RWPE2 (cell line): ENCODE data around the gene TRPT1.
A peak's percentile ranks its signal among the peaks of the same experiment; 100 is the strongest.

Experiments used
- ATAC-seq: fragments of 200-7000 bp; cut with Tn5 transposase; 3 replicates; pipeline ENCODE4 v1.9.1; 2021; ENCODE audit warnings: low read depth
- DNase-seq: peaks from one replicate; pipeline ENCODE4 v3.0.0-alpha.2; 2020; ENCODE audit warnings: low spot score
- H3K27ac ChIP-seq: fragments of 450-650 bp; 2 replicates; pipeline ENCODE4 v1.5.1; 2017; ENCODE audit warnings: mild to moderate bottlenecking; ENCODE audit not compliant: poor library complexity, severe bottlenecking
- H3K27me3 ChIP-seq: fragments of 250-450 bp; sonication (Bioruptor Pico); 2 replicates; pipeline ENCODE4 v1.5.1; 2021; ENCODE audit warnings: mild to moderate bottlenecking, moderate library complexity; ENCODE audit not compliant: insufficient read depth, poor library complexity, severe bottlenecking
- H3K36me3 ChIP-seq: fragments of 250-450 bp; sonication (Bioruptor Pico); 2 replicates; pipeline ENCODE4 v1.5.1; 2020; ENCODE audit warnings: low read depth, mild to moderate bottlenecking, moderate library complexity
- H3K4me1 ChIP-seq: fragments of 250-450 bp; sonication (Bioruptor Pico); 2 replicates; pipeline ENCODE4 v1.5.1; 2021; ENCODE audit warnings: mild to moderate bottlenecking, moderate library complexity; ENCODE audit not compliant: insufficient read depth, poor library complexity, severe bottlenecking
- H3K4me3 ChIP-seq: fragments of 250-450 bp; sonication (Bioruptor Pico); 2 replicates; pipeline ENCODE4 v1.5.1; 2021; ENCODE audit warnings: mild to moderate bottlenecking, moderate library complexity; ENCODE audit not compliant: severe bottlenecking
- H3K9me3 ChIP-seq: fragments of 250-450 bp; sonication (Bioruptor Pico); 2 replicates; pipeline ENCODE4 v1.5.1; 2021; ENCODE audit warnings: mild to moderate bottlenecking, moderate library complexity; ENCODE audit not compliant: severe bottlenecking
- CTCF ChIP-seq: fragments of 450-650 bp; IDR thresholded peaks from one replicate; pipeline ENCODE4 v1.5.1; 2017; ENCODE audit warnings: mild to moderate bottlenecking, moderate library complexity; ENCODE audit not compliant: poor library complexity, severe bottlenecking

The TRPT1 gene

GRCh38 chr11:64240435-64241240, 14.7 kb upstream of the TRPT1 start, which contains the start of gene FKBP2:
Gene FKBP2 (plus strand): TSS chr11:64241095. CDS start chr11:64242388, 1,293 bp downstream.
- H3K9me3 ChIP-seq: no peaks in the 10 kb centered on the region
- peak within 1 kb of the TSS; percentile 98 for H3K27ac ChIP-seq
- H3K27me3 ChIP-seq: no peaks in the 10 kb centered on the region
- peaks cover 14% of the 10 kb centered on the region for H3K4me1 ChIP-seq
- H3K36me3 ChIP-seq: peaks cover 40% of the 10 kb centered on the region
- no peak for TF ChIP-seq CTCF
- DNase-seq (peak; percentile 98), ATAC-seq (peak; percentile 50)
- H3K4me3 ChIP-seq: peak within 1 kb of the TSS; percentile 59

DNA sequence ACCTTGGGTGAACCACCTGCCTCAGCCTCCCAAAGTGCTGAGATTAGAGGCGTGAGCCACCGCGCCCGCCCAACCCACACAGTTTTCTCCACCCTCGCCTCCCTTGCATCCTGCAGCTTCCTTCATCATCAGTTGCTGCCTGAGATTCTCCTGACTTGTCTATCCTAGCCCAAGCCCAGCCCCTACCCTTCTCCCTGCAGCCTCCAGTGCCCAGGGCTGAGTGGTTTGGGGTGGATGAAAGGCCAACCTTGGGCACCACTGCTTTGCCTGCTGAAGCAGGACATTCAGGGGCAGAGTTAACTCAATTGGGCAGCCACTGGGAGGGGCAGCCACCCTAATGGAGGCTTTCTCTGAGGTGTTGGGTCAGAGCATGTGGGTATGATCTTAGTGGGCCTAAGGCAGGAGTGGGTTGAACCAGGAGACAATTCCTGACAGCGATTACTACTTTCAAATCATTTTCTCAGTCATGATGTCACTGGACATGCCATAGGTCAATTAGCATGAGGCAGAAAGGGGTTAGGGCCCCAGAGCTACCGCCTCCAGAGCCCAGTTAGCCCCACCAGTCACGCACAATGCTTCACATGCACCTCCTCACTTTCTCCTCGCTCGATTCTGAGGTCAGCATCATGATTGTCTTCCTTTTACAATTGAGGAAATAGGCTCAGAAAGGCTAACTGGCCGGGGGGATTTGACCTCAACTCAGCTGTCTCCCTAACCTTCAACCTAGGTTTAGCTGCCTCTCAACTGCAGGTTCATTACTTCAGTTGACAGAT, 13.9 kb upstream of the TRPT1 start:
- Histone ChIP-seq H3K9me3 (no peaks in the 10 kb centered on the region), H3K27ac (peak overlapping the region; percentile 98), H3K4me3 (no peak overlapping the region), H3K36me3 (peaks cover 37% of the 10 kb centered on the region), H3K27me3 (no peaks in the 10 kb centered on the region), H3K4me1 (peaks cover 14% of the 10 kb centered on the region)
- no peak for ATAC-seq
- no peak for TF ChIP-seq CTCF
- no peak for DNase-seq

GRCh38 chr11:64238999-64239398, 13.0 kb upstream of the TRPT1 start:
- Histone ChIP-seq H3K27me3 (no peaks in the 10 kb centered on the region), H3K4me3 (no peak overlapping the region), H3K36me3 (peaks cover 30% of the 10 kb centered on the region), H3K4me1 (peaks cover 14% of the 10 kb centered on the region), H3K27ac (peak overlapping the region; percentile 98), H3K9me3 (no peaks in the 10 kb centered on the region)
- DNase-seq: no peak
- no peak for ATAC-seq
- TF ChIP-seq CTCF: no peak

DNA sequence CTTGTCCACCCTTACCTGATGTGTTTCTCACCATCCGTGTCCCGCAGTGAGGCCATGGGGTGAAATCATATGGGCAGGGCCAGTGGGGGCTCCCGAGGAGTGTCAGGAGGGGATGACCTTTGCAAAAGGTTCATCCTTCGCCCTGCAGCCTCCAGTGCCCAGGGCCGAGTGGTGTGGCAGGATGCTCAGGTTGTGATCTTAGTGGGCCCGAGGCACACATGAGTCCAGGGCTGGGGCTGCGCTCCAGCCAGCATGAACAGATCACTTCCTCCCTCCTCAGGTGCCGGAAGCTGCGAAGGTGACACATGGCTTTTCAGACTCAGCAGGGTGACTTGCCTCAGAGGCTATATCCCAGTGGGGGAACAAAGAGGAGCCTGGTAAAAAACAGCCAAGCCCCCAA, 12.1 kb upstream of the TRPT1 start:
- H3K4me1 ChIP-seq: peaks cover 14% of the 10 kb centered on the region
- no peak overlapping the region for H3K4me3 ChIP-seq
- H3K27ac ChIP-seq: no peak overlapping the region
- TF ChIP-seq CTCF: no peak
- H3K27me3 ChIP-seq: no peaks in the 10 kb centered on the region
- DNase-seq (peak; percentile 40), ATAC-seq (no peak)
- no peaks in the 10 kb centered on the region for H3K9me3 ChIP-seq
- H3K36me3 ChIP-seq: peaks cover 24% of the 10 kb centered on the region
